Inferior parietal cortex (tissue), 1 donor: ENCODE results near the gene MANSC4.
"Not testable (repeated sequence)": the region's sequence is repeated elsewhere in the genome, so short reads cannot be mapped to it uniquely, and the experiment has no call there.

ENCODE experiments used
- DNase-seq: peaks from one replicate; pipeline ENCODE4 v3.0.0-alpha.2; 2016; ENCODE audit errors: extremely low spot score

The MANSC4 gene

GRCh38 chr12:27754795-27755194 lies 25.2 kb downstream of the MANSC4 start:
- no peak for DNase-seq

GRCh38 chr12:27751386-27752047 lies 28.5 kb downstream of the MANSC4 start:
- no peak for DNase-seq

- no peak for DNase-seq
These were observed 32.8 kb downstream of the MANSC4 start for GRCh38 chr12:27747111-27747820.

- DNase-seq, result not testable (repeated sequence)
These were observed 34.3 kb downstream of the MANSC4 start for GRCh38 chr12:27745734-27746133.

- no peak for DNase-seq
These were observed 36.4 kb downstream of the MANSC4 start for GRCh38 chr12:27743601-27744000.

GRCh38 chr12:27734321-27734720 lies 45.7 kb downstream of the MANSC4 start:
- DNase-seq, result not testable (repeated sequence)

- DNase-seq, result no peak
These were observed 46.2 kb downstream of the MANSC4 start for GRCh38 chr12:27733791-27734190.

- DNase-seq, result peak; percentile 39
These were observed 46.9 kb downstream of the MANSC4 start for GRCh38 chr12:27733052-27733656.

- no peak for DNase-seq
These were observed 47.8 kb downstream of the MANSC4 start for GRCh38 chr12:27732281-27732680.

GRCh38 chr12:27730097-27730588 lies 49.9 kb downstream of the MANSC4 start:
- no peak for DNase-seq

GRCh38 chr12:27723212-27723611 lies 56.8 kb downstream of the MANSC4 start:
- no peak for DNase-seq
